Mesothelial cell of epicardium (in vitro differentiated cells): ENCODE data around the gene CRIP1. TPM values are rescaled to one million over a fixed set of nuclear protein-coding genes. Genes with fewer than 3 reads are reported as not detected.

Experiments
- DNase-seq, 2 experiments: peaks; one replicate each; pipeline ENCODE4 v3.0.0; 2021; ENCODE audit warnings: low spot score in 2 of 2; ENCODE audit not compliant: unreplicated experiment in 2 of 2
- H3K27ac Mint-ChIP-seq: 2 replicates; pipeline ENCODE4 v1.8.0; 2021; ENCODE audit warnings: mixed read lengths
- H3K27me3 Mint-ChIP-seq: 2 replicates; pipeline ENCODE4 v1.8.0; 2021; ENCODE audit warnings: low read depth, mixed read lengths
- H3K36me3 Mint-ChIP-seq: 2 replicates; pipeline ENCODE4 v1.8.0; 2021; ENCODE audit warnings: mixed read lengths
- H3K4me1 Mint-ChIP-seq: 2 replicates; pipeline ENCODE4 v1.8.0; 2021; ENCODE audit warnings: mixed read lengths
- H3K4me3 Mint-ChIP-seq: 2 replicates; pipeline ENCODE4 v1.8.0; 2021; ENCODE audit warnings: mild to moderate bottlenecking, moderate library complexity, mixed read lengths
- H3K9me3 Mint-ChIP-seq: 2 replicates; pipeline ENCODE4 v1.8.0; 2021; ENCODE audit warnings: mixed read lengths
- total RNA-seq: library from RNA; stranded (reverse); gene quantifications from 3 replicates; pipeline ENCODE4 v1.2.1, GENCODE V29; 2021
- TF ChIP-seq, protein P1 (sequence below): fragments of 200-600 bp; sonication (generic); IDR thresholded peaks from one replicate; pipeline ENCODE4 v1.5.0; 2021; ENCODE audit warnings: antibody characterized with exemption; ENCODE audit not compliant: unreplicated experiment

CRIP1 gene
- total RNA-seq, 1 donor from 2014 or later: 17.1 TPM

DNA sequence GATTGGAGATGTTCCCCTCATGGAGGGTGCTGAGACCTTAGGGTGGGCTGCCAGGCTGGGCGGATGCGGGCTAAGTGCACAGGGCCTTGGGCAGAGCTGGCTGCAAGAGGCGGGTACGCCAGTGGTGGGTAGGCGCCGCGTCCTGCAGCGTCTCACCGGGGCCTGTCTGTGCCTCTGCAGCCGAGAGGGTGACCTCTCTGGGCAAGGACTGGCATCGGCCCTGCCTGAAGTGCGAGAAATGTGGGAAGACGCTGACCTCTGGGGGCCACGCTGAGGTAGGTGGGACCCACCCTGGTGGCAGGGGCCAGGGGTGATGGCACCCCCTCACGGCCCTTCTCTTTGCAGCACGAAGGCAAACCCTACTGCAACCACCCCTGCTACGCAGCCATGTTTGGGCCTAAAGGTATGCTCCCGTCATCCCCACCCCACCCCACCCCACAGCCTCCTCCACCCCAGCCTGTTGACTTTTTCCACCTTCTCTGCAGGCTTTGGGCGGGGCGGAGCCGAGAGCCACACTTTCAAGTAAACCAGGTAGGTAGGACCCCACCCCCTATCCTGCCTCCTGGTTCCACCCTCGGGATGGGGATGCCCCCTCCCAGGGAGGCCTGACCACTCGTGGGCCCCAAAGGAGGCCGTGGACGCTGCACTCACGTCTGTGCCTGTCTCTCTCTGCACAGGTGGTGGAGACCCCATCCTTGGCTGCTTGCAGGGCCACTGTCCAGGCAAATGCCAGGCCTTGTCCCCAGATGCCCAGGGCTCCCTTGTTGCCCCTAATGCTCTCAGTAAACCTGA is 1.5 kb downstream of the CRIP1 start:
- Mint-ChIP-seq H3K27me3 (peaks cover 42% of the 10 kb centered on the region), H3K4me3 (peak overlapping the region; percentile 34), H3K27ac (peak overlapping the region; percentile 50), H3K36me3 (no peaks in the 10 kb centered on the region), H3K4me1 (peaks cover 28% of the 10 kb centered on the region), H3K9me3 (no peaks in the 10 kb centered on the region)
- TF ChIP-seq, protein P1, sequence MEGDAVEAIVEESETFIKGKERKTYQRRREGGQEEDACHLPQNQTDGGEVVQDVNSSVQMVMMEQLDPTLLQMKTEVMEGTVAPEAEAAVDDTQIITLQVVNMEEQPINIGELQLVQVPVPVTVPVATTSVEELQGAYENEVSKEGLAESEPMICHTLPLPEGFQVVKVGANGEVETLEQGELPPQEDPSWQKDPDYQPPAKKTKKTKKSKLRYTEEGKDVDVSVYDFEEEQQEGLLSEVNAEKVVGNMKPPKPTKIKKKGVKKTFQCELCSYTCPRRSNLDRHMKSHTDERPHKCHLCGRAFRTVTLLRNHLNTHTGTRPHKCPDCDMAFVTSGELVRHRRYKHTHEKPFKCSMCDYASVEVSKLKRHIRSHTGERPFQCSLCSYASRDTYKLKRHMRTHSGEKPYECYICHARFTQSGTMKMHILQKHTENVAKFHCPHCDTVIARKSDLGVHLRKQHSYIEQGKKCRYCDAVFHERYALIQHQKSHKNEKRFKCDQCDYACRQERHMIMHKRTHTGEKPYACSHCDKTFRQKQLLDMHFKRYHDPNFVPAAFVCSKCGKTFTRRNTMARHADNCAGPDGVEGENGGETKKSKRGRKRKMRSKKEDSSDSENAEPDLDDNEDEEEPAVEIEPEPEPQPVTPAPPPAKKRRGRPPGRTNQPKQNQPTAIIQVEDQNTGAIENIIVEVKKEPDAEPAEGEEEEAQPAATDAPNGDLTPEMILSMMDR: no peak
- DNase-seq: no peak

DNA sequence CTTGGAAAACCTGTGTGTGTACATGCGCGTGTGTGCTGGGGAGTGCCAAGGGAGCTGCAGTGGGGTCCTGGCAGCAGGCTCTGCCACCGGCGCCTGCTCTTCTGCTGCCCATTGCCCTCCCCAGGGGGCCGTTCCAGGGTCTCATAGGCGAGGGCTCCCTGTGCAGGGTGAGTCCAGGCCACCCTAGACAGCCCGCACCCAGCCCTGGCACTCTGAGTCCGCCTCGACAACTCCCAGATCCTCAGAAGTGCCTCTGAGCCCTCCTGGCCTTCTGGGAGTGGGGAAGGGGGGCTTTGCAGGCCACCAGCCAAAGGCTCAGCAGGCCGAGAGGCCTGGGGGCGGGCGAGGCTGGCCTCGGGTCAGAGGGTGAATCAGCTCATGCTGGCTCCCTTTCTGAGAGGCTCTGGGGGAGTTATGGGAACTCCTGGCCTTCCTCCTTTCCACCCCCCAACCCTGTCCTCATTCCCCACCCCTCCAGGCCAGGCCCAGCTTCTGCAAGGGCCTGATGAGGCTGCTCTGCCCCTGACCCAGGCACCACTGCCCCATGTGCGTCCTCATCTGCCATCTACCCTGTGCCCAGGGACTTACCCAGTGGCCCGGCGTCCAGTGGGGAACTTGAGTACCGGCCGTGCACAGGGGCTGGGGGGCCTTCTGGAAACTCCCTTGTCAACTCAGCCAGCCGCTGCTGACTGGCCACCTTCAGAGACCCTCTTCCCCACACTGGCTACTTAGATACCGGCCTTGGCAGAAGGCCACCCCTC is 2.3 kb downstream of the CRIP1 start:
- no peak for DNase-seq
- H3K4me1 Mint-ChIP-seq: peaks cover 28% of the 10 kb centered on the region
- peak overlapping the region; percentile 69 for H3K4me3 Mint-ChIP-seq
- TF ChIP-seq, protein P1: no peak
- H3K27me3 Mint-ChIP-seq: peaks cover 42% of the 10 kb centered on the region
- no peaks in the 10 kb centered on the region for H3K9me3 Mint-ChIP-seq
- peak overlapping the region; percentile 95 for H3K27ac Mint-ChIP-seq
- H3K36me3 Mint-ChIP-seq: no peaks in the 10 kb centered on the region

DNA sequence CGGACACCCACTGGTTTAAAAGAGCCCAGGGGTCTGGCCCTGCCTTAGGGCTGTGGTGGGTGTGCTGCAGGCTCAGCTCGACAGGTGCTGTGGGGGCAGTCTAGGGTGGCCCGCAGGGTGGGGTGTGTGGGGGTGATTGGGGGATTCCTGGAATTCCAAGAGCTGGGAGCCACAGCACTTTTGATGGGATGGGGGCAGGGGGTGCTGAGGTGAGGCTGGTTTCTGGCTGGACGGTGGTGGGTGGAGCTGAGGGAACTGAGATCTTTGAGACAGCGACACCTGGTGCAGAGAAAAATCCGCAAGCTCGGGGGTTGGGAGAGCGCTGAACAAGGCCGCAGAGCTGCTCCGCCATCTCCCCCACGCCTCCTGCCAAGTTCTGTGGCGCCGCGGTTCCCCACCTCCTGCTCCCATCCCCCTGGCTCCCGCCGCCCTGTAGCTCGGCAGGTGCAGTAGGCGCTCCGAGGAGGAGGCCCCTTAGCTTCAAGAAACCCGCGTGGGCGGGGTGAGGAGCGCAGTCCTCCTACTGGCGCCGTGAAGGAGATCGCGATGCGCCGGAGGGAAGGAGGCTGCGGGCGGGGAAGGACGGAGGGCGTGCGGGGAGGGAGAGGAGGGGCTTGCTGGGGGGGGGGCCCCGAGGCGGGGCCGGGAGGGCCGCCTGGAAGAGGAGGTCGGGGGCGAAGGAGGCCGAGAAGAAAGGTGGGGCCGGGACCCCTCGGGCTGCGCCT is 3.0 kb downstream of the CRIP1 start:
- TF ChIP-seq, protein P1: no peak
- Mint-ChIP-seq H3K27ac (peak overlapping the region; percentile 95), H3K9me3 (no peaks in the 10 kb centered on the region), H3K4me3 (peak overlapping the region; percentile 69), H3K4me1 (peaks cover 23% of the 10 kb centered on the region), H3K27me3 (peaks cover 37% of the 10 kb centered on the region), H3K36me3 (no peaks in the 10 kb centered on the region)
- DNase-seq: peak; percentile 81 to 89

DNA sequence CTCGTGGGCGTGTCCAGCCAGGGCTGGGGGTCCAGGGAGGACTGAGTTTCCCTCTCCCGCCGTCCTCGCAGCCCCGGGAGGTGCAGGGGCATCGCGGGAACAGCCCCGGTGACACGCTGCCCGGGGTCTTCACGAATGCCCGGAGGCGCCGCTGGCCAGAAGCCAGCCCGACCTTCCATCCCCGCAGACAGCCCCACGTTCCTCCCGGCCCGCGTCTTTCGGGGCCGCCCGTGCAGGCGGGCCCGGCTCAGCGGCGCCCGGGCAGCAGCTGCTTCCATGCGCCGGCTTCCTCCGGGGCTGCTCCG is 3.5 kb downstream of the CRIP1 start:
- Mint-ChIP-seq H3K27me3 (peaks cover 33% of the 10 kb centered on the region), H3K27ac (no peak overlapping the region), H3K4me3 (peak overlapping the region; percentile 69), H3K9me3 (no peaks in the 10 kb centered on the region), H3K36me3 (no peaks in the 10 kb centered on the region), H3K4me1 (peaks cover 23% of the 10 kb centered on the region)
- TF ChIP-seq, protein P1: no peak
- no peak for DNase-seq

DNA sequence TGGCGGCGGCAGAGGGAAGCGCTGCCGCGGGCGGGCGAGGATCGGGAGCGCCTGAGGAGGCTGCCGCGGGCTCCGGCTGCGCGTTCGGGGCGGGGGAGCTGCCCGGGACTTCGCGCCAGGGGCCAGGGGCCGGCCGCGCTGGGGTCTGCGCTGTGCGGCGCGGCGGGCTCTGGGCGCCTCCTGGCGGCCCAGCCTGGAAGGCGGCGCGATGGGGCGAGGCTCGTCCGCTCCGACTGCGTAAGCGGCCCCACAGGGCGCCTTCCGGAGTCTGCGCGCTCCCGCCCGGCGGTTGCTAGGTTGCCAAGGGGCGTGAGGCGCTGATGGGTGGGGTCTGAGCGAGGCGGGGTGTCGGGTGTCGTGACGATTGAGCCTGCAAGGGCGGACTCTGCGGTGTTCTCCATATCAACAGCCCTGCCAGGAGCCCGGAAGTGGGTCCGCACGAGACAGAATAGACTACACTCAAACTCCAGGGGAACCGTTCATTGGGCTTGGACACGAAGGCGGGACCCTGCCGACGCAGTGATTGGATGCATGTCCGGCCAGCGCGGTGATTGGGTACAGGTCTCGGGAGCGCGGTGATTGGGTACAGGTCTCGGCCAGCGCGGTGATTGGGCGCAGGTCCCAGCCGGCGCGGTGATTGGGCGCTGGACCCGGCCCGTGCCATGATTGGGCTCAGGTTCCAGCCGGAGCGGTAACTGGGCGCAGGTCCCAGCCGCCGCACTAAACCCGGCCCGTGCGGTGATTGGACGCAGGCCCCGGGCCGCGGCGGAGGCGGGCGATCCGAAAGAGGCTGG is 4.1 kb downstream of the CRIP1 start, which contains the start of gene TEDC1:
TEDC1 (plus strand) TSS at position 675 of the 794 bp plus-strand sequence. CDS start 130 bp downstream, outside the sequence.
- peak; percentile 97 to 99 for DNase-seq
- Mint-ChIP-seq H3K36me3 (no peaks in the 10 kb centered on the region), H3K27ac (peak within 1 kb of the TSS; percentile 89), H3K27me3 (peaks cover 27% of the 10 kb centered on the region), H3K4me1 (peaks cover 19% of the 10 kb centered on the region), H3K4me3 (peak within 1 kb of the TSS; percentile 70), H3K9me3 (no peaks in the 10 kb centered on the region)
- TF ChIP-seq, protein P1: peak; percentile 73
